AG10803 (cell line): ENCODE measurements around the gene C11orf58.
A peak's percentile ranks its signal among the peaks of the same experiment; 100 is the strongest.

Experiments used
- DNase-seq: peaks from one replicate; pipeline ENCODE4 v3.0.0; 2010; ENCODE audit warnings: low read depth
- H3K4me3 ChIP-seq: 2 replicates; pipeline ENCODE4 v1.5.1; 2011; ENCODE audit warnings: mild to moderate bottlenecking, low read length, control low read depth
- CTCF ChIP-seq: conservative IDR thresholded peaks from 2 replicates; pipeline ENCODE4 v1.5.1; 2011; ENCODE audit warnings: mild to moderate bottlenecking, low read length, control low read depth, inconsistent platforms

Gene C11orf58

DNA sequence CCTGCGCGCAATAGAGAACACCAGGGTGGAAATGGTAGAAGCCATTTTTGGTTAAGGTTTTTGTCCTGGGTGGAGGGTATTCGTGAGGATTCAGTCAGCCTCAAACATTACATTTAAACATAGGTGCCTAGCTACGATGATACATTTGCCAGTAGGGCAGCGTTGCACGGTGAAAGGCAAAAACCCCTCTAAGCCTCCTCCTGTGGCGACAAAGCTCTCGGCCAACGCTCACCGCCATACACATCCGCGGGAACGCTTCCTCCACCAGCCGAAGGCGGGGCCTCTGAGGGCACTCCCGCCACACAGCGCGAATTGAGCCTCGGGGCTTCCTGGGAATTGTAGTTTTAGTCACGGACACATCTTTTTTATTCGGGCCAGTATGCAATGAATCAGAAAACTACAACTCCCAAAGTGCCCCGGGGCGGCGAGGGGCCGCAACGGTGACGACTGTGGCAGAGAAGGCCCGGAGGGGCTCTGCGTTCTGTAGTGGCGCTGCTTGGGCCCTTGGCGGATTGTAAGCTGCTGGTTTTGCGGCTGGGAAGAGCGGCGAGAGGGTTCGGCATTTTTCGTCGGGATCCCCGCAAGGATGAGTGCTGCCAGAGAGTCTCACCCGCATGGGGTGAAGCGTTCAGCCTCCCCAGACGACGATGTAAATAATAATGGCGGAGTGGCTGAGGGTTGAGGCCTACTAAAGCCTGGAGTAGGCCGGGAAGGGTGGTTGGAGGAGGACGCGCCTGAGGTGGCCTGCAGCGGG, at the start of gene C11orf58:
TSS of gene C11orf58 (plus strand) at position 455 of the 754 bp plus-strand sequence. CDS start at position 587, 132 bp downstream.
- no peak for TF ChIP-seq CTCF
- peak within 1 kb of the TSS; percentile 89 for H3K4me3 ChIP-seq
- DNase-seq, result peak; percentile 96

GRCh38 chr11:16690086-16690485, 48.4 kb upstream of the C11orf58 start:
- no peak for DNase-seq

DNA sequence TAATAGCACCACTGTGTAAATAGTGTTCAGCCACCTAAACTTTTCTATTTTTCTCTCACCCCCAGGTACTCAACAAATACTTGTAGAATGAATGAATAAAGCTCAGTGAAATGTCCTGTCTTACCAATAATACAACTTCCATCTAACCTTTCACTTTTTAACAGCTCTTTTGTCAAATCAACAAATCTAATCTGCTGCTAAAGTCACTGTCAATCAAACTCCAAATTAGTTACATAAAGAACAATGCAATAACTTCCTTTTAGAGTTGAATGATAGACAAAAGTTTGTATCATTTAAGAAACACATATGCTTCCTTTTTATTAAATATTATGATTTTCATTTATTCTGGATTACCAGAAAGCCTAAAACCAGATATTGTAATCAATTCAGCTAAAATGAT, 34.7 kb upstream of the C11orf58 start:
- TF ChIP-seq CTCF, result no peak
- no peak for DNase-seq
- H3K4me3 ChIP-seq, result no peak overlapping the region

More at GRCh38 chr11:16690086-16690485, 48.4 kb upstream of the C11orf58 start:
- no peak for TF ChIP-seq CTCF
- H3K4me3 ChIP-seq, result no peak overlapping the region

- DNase-seq, result no peak
- H3K4me3 ChIP-seq, result no peak overlapping the region
- no peak for TF ChIP-seq CTCF
Observed at GRCh38 chr11:16713594-16713993, 24.9 kb upstream of the C11orf58 start.

DNA sequence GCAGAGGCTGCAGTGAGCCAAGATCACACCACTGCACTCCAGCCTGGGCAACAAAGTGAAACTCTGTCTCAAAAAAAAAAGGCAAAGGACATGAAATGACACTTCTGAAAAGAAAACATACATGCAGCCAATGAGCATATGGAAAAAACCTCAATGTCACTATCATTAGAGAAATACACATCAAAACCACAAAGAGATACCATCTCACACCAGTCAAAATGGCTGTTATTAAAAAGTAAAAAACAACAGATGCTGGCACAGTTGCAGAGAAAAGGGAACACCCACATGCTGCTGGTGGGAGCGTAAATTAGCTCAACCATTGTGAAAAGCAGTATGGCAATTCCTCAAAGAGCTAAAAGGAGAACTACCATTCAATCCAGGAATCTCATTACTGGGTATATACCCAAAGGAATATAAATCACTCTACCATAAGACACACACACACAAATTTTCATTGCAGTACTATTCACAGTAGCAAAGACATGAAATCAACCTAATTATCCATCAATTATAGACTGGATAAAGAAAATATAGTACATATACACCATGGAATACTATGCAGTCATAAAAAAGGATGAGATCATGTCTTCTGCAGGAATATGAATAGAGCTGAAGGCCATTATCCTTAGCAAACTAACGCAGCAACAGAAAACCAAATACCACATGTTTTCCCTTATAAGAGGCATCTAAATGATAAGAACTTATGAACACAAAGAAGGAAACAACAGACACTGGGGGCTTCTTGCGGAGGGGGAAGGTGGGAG, 15.7 kb upstream of the C11orf58 start:
- DNase-seq, result no peak
- no peak overlapping the region for H3K4me3 ChIP-seq
- no peak for TF ChIP-seq CTCF

GRCh38 chr11:16727806-16728205, 10.6 kb upstream of the C11orf58 start:
- no peak for TF ChIP-seq CTCF
- H3K4me3 ChIP-seq, result no peak overlapping the region
- no peak for DNase-seq

DNA sequence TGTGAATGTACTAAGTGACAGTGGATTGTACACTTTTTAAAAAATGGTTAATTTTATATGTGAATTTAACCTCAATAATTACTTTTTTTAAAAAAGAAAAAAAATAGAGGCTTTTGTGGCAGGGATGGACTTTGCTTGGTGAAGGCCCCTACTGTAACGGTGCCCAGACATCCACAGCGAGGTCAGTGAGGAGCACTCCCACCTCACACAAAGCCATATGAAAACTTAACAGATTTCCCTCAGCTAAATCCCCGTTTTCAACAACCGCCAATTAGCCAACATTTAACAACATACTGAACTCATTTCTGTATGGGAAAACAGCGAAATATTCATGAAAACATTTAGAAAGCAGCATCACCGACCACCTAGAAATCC, 642 bp upstream of the C11orf58 start:
- DNase-seq, result peak; percentile 13
- no peak for TF ChIP-seq CTCF
- H3K4me3 ChIP-seq, result peak overlapping the region; percentile 89
